Measurements from ENCODE around the gene USP35. TPM values are rescaled to one million over a fixed set of nuclear protein-coding genes. Genes with fewer than 3 reads are reported as not detected.

USP35 gene
- polyA plus RNA-seq, 1 of the 3 experiments (the other 2 are of a cell fraction): 8.4 TPM

- no peak for TF ChIP-seq IRF3 (IDR thresholded peaks at IDR 0.05; ENCODE audit: low read depth, low read length)
- no peak for TF ChIP-seq USF1 (IDR thresholded peaks at IDR 0.05; ENCODE audit: borderline replicate concordance, low read depth)
- TF ChIP-seq YY1 (IDR thresholded peaks at IDR 0.05; ENCODE audit: low read depth): no peak
- no peak for TF ChIP-seq MAX (IDR thresholded peaks at IDR 0.05; ENCODE audit: low read depth)
- TF ChIP-seq TEAD4 (IDR thresholded peaks at IDR 0.05; ENCODE audit: borderline replicate concordance, insufficient read depth): no peak
- no peak for TF ChIP-seq RFX5 (IDR thresholded peaks at IDR 0.05; ENCODE audit: low read length)
- no peak for TF ChIP-seq EP300 (IDR thresholded peaks at IDR 0.05; ENCODE audit: borderline replicate concordance in 1 of 2, low read depth in 1 of 2, low read length in 1 of 2)
- no peak for TF ChIP-seq JUND (IDR thresholded peaks at IDR 0.05)
- TF ChIP-seq MXI1 (IDR thresholded peaks at IDR 0.05; ENCODE audit: low read depth, low read length): no peak
- no peak for TF ChIP-seq RAD21 (IDR thresholded peaks at IDR 0.05; ENCODE audit: low read length)
- no peak for TF ChIP-seq NRF1 (IDR thresholded peaks at IDR 0.05; ENCODE audit: low read depth, low read length)
- TF ChIP-seq PBX3 (IDR thresholded peaks at IDR 0.05): no peak
- no peak for TF ChIP-seq FOXM1 (IDR thresholded peaks at IDR 0.05; ENCODE audit: low read depth)
- TF ChIP-seq FOXJ3 (CRISPR knock-in tag; IDR thresholded peaks at IDR 0.05): no peak
These were observed 20.8 kb downstream of the USP35 start (continued) for GRCh38 chr11:78209478-78209877.

GRCh38 chr11:78210000-78210608, 21.4 kb downstream of the USP35 start:
- H3F3A ChIP-seq (replicated peaks; ENCODE audit: insufficient read depth): no peaks in the 10 kb centered on the region
- H3K4me1 ChIP-seq (ENCODE audit: control insufficient read depth in 1 of 2, insufficient read depth in 2 of 2, low read depth in 1 of 2, low read length in 1 of 2): peaks cover 0 to 29% of the 10 kb centered on the region in 2 experiments; a peak in 1 of 4 replicates
- no peak overlapping the region for H3K4me2 ChIP-seq
- no peak overlapping the region for H3K4me3 ChIP-seq (ENCODE audit: low read depth in 2 of 2, low read length in 1 of 2)
- CTCF ChIA-PET: interaction anchor here (1.1 to 1.5 kb wide), 2 partner anchors 16 to 18 kb away, joined by 3 to 6 read pairs; no protein-coding TSS in a partner anchor
- peaks cover 26% of the 10 kb centered on the region for H3K79me2 ChIP-seq (ENCODE audit: insufficient read depth)
- peaks cover 6% of the 10 kb centered on the region; the same call in 1 of the 2 replicates for H4K20me1 ChIP-seq (ENCODE audit: insufficient read depth)
- no peak overlapping the region for H3K27ac ChIP-seq (ENCODE audit: low read depth in 2 of 2, low read length in 1 of 2)
- DNase-seq: no peak
- H3K9me2 ChIP-seq: no peaks in the 10 kb centered on the region
- POLR2A ChIA-PET: no interaction called here
- no peak overlapping the region for H2AFZ ChIP-seq (ENCODE audit: low read depth)
- H3K9me3 ChIP-seq: no peaks in the 10 kb centered on the region
- WGBS (ENCODE audit: low lambda C conversion rate): 95% methylated on average over 28 of the region's 31 CpGs
- peaks cover 20 to 30% of the 10 kb centered on the region in 2 experiments for H3K36me3 ChIP-seq (replicated peaks in 1 of 2; ENCODE audit: control insufficient read depth in 1 of 2, insufficient read depth in 2 of 2, low read length in 1 of 2)
- no peak overlapping the region for H3K9ac ChIP-seq
- no peaks in the 10 kb centered on the region for H3K27me3 ChIP-seq (ENCODE audit: insufficient read depth)
- no peak for TF ChIP-seq FOSL2 (IDR thresholded peaks at IDR 0.05; ENCODE audit: borderline replicate concordance, low read depth)
- no peak for TF ChIP-seq NRF1 (IDR thresholded peaks at IDR 0.05; ENCODE audit: low read depth, low read length)
- TF ChIP-seq GATA2 (CRISPR knock-in tag; IDR thresholded peaks at IDR 0.05): no peak
- no peak for TF ChIP-seq CHD2 (IDR thresholded peaks at IDR 0.05; ENCODE audit: low read length, partially characterized antibody)
- TF ChIP-seq CTCF (IDR thresholded peaks at IDR 0.05): no peak
- TF ChIP-seq ZBTB33 (IDR thresholded peaks at IDR 0.05; ENCODE audit: borderline replicate concordance, low read depth): no peak
- TF ChIP-seq RCOR1 (IDR thresholded peaks at IDR 0.05; ENCODE audit: low read length): no peak
- TF ChIP-seq NFIC (IDR thresholded peaks at IDR 0.05; ENCODE audit: borderline replicate concordance): no peak
- no peak for TF ChIP-seq MAX (IDR thresholded peaks at IDR 0.05; ENCODE audit: low read depth)
- no peak for TF ChIP-seq JUND (IDR thresholded peaks at IDR 0.05)
- no peak for TF ChIP-seq IRF3 (IDR thresholded peaks at IDR 0.05; ENCODE audit: low read depth, low read length)
- no peak for TF ChIP-seq RAD21 (IDR thresholded peaks at IDR 0.05; ENCODE audit: low read length)
- no peak for TF ChIP-seq POLR2AphosphoS5 (IDR thresholded peaks at IDR 0.05; ENCODE audit: low read depth, low read length)
- TF ChIP-seq TEAD4 (IDR thresholded peaks at IDR 0.05; ENCODE audit: borderline replicate concordance, insufficient read depth): no peak

All from SK-N-SH (cell line).